A549 (cell line): Measurements from ENCODE around the gene SGCA.

ENCODE experiments used
- BHLHE40 ChIP-seq: IDR thresholded peaks from 2 replicates; pipeline ENCODE4 v1.6.1; 2012; ENCODE audit warnings: low read depth, low read length, inconsistent platforms
- CTCF ChIP-seq: fragments of >200 bp; sonication (Bioruptor Twin); formaldehyde crosslinking; IDR thresholded peaks from 3 replicates; pipeline ENCODE4 v1.5.1; 2016
- E2F6 ChIP-seq: IDR thresholded peaks from 2 replicates; pipeline ENCODE4 v1.6.1; 2012; ENCODE audit warnings: low read depth, borderline replicate concordance
- EP300 ChIP-seq, 2 experiments: fragments of >200 bp; sonication (Bioruptor Twin); formaldehyde crosslinking; IDR thresholded peaks; 2 replicates in 1 of 2; 3 replicates in 1 of 2; pipeline ENCODE4 v1.6.1; 2016 to 2017
- JUNB ChIP-seq: fragments of >200 bp; sonication (Bioruptor Twin); formaldehyde crosslinking; IDR thresholded peaks from 2 replicates; pipeline ENCODE4 v1.6.1; 2016
- REST ChIP-seq: fragments of 200-600 bp; sonication (generic); IDR thresholded peaks from 2 replicates; pipeline ENCODE4 v1.6.1; 2016; ENCODE audit warnings: antibody characterized with exemption, mild to moderate bottlenecking, moderate library complexity
- TP53 ChIP-seq: fragments of 250-450 bp; sonication (Bioruptor Pico); IDR thresholded peaks from 2 replicates; pipeline ENCODE4 v1.5.0; 2021; ENCODE audit warnings: mild to moderate bottlenecking, moderate library complexity
- ZNF302 ChIP-seq: fragments of 250-450 bp; sonication (Bioruptor Pico); IDR thresholded peaks from 2 replicates; pipeline ENCODE4 v1.9.0; 2021; ENCODE audit warnings: inconsistent platforms, mild to moderate bottlenecking, moderate library complexity
- ZSCAN20 ChIP-seq: fragments of 250-450 bp; sonication (Bioruptor Pico); IDR thresholded peaks from 2 replicates; pipeline ENCODE4 v1.8.0; 2022; ENCODE audit warnings: mild to moderate bottlenecking, moderate library complexity

- TF ChIP-seq REST = no peak
- TF ChIP-seq CTCF = no peak
- TF ChIP-seq ZNF302 (CRISPR knock-in tag) = no peak
- no peak for TF ChIP-seq TP53 (CRISPR knock-in tag)
- TF ChIP-seq BHLHE40 = no peak
- TF ChIP-seq JUNB = no peak
- TF ChIP-seq ZSCAN20 = no peak
- TF ChIP-seq E2F6 = no peak
- no peak for TF ChIP-seq EP300 (IDR thresholded peaks at IDR 0.05)
Measured at GRCh38 chr17:50191359-50192143, 25.7 kb downstream of the SGCA start.
